ENCODE results near the gene TBC1D1.

The TBC1D1 gene

DNA sequence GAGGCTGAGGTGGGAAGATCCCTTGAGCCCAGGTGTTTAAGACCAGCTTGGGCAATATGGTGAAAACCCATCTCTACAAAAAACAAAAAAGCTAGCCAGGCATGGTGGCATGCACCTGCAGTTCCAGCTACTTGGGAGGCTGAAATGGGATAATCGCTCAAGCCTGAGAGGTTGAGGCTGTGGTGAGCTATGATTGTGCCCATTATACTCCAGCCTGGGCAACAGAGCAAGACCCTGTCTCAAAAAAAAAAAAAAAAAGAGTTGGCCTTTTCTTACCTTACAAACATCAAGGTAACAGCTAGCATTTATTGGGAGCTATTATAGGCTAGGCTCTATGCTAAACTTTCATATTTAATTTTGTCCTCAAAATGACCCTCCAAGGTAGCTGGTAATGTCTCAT lies 112.7 kb downstream of the TBC1D1 start:
- TF ChIP-seq, protein P1, sequence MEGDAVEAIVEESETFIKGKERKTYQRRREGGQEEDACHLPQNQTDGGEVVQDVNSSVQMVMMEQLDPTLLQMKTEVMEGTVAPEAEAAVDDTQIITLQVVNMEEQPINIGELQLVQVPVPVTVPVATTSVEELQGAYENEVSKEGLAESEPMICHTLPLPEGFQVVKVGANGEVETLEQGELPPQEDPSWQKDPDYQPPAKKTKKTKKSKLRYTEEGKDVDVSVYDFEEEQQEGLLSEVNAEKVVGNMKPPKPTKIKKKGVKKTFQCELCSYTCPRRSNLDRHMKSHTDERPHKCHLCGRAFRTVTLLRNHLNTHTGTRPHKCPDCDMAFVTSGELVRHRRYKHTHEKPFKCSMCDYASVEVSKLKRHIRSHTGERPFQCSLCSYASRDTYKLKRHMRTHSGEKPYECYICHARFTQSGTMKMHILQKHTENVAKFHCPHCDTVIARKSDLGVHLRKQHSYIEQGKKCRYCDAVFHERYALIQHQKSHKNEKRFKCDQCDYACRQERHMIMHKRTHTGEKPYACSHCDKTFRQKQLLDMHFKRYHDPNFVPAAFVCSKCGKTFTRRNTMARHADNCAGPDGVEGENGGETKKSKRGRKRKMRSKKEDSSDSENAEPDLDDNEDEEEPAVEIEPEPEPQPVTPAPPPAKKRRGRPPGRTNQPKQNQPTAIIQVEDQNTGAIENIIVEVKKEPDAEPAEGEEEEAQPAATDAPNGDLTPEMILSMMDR (IDR thresholded peaks at IDR 0.05; ENCODE audit: low read depth, low read length) = no peak
- no peaks in the 10 kb centered on the region for H3K27me3 ChIP-seq
- no peak for DNase-seq
- H3K4me3 ChIP-seq (ENCODE audit: low read depth, low read length) = no peak overlapping the region
- H3K9me3 ChIP-seq = no peaks in the 10 kb centered on the region
- no peaks in the 10 kb centered on the region for H3K36me3 ChIP-seq
- no peaks in the 10 kb centered on the region for H3K4me1 ChIP-seq

GRCh38 chr4:38004062-38004461 lies 113.2 kb downstream of the TBC1D1 start:
- Histone ChIP-seq H3K36me3 (no peaks in the 10 kb centered on the region), H3K4me3 (ENCODE audit: low read depth, low read length) (no peak overlapping the region), H3K27me3 (no peaks in the 10 kb centered on the region), H3K9me3 (no peaks in the 10 kb centered on the region), H3K4me1 (no peaks in the 10 kb centered on the region)
- no peak for DNase-seq
- TF ChIP-seq, protein P1 (IDR thresholded peaks at IDR 0.05; ENCODE audit: low read depth, low read length) = no peak

DNA sequence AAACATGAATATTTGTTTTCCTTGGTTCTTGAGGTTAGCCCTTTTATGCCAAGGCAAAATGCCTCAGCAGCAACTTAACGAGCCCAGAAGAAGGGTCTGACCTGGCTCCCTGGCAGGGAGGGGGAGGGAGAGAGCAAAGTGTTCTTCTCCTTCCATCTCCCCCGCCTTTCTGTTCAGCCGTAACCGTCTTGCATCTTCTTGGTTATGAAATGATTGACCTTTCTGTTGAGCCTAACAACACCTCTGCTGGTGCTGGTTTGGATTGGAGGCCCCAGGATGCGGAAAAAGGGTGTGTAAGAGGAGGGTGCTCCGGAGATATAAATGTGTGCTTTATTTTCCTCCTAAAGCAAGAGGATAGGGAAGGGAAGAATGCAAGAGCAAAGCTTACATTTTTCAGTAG lies 114.0 kb downstream of the TBC1D1 start:
- Histone ChIP-seq H3K27me3 (no peaks in the 10 kb centered on the region), H3K4me3 (ENCODE audit: low read depth, low read length) (no peak overlapping the region), H3K9me3 (no peaks in the 10 kb centered on the region), H3K36me3 (no peaks in the 10 kb centered on the region), H3K4me1 (no peaks in the 10 kb centered on the region)
- no peak for DNase-seq
- TF ChIP-seq, protein P1 (IDR thresholded peaks at IDR 0.05; ENCODE audit: low read depth, low read length) = no peak

- H3K36me3 ChIP-seq = no peaks in the 10 kb centered on the region
- no peaks in the 10 kb centered on the region for H3K4me1 ChIP-seq
- no peak for DNase-seq
- H3K27me3 ChIP-seq = no peaks in the 10 kb centered on the region
- no peaks in the 10 kb centered on the region for H3K9me3 ChIP-seq
- no peak overlapping the region for H3K4me3 ChIP-seq (ENCODE audit: low read depth, low read length)
- TF ChIP-seq, protein P1 (IDR thresholded peaks at IDR 0.05; ENCODE audit: low read depth, low read length) = no peak
These were observed 114.8 kb downstream of the TBC1D1 start for GRCh38 chr4:38005637-38006036.

DNA sequence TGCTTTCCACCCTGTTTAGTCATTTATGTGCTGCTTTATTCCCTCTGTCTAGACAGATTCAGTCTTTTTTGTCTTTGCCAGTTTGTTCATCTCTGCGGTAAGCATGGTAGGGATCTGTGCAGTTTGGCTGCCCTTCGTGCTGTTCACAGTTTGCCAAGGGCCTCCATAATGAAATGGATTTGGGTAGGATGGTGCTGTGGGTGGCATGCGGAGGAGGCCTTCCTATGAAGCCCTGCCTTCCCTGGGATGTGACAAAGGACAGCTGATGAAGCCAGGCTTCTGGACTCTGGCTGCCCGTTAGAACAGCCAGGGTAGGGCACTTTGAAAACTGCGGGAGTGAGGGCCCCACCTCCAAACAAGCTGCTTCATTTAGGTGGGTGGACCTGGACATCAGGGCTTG lies 116.8 kb downstream of the TBC1D1 start:
- DNase-seq = no peak
- H3K9me3 ChIP-seq = no peaks in the 10 kb centered on the region
- H3K27me3 ChIP-seq = no peaks in the 10 kb centered on the region
- H3K36me3 ChIP-seq = no peaks in the 10 kb centered on the region
- no peaks in the 10 kb centered on the region for H3K4me1 ChIP-seq
- no peak overlapping the region for H3K4me3 ChIP-seq (ENCODE audit: low read depth, low read length)
- TF ChIP-seq, protein P1 (IDR thresholded peaks at IDR 0.05; ENCODE audit: low read depth, low read length) = no peak

GRCh38 chr4:38008571-38009021 lies 117.7 kb downstream of the TBC1D1 start:
- no peaks in the 10 kb centered on the region for H3K4me1 ChIP-seq
- H3K4me3 ChIP-seq (ENCODE audit: low read depth, low read length) = no peak overlapping the region
- no peaks in the 10 kb centered on the region for H3K27me3 ChIP-seq
- H3K9me3 ChIP-seq = no peaks in the 10 kb centered on the region
- TF ChIP-seq, protein P1 (IDR thresholded peaks at IDR 0.05; ENCODE audit: low read depth, low read length) = no peak
- no peak for DNase-seq
- no peaks in the 10 kb centered on the region for H3K36me3 ChIP-seq
